ENCODE results near the gene MIP.
A peak's percentile ranks its signal among the peaks of the same experiment; 100 is the strongest.
"Not testable (repeated sequence)": the region's sequence is repeated elsewhere in the genome, so short reads cannot be mapped to it uniquely, and the experiment has no call there.

MIP gene

DNA sequence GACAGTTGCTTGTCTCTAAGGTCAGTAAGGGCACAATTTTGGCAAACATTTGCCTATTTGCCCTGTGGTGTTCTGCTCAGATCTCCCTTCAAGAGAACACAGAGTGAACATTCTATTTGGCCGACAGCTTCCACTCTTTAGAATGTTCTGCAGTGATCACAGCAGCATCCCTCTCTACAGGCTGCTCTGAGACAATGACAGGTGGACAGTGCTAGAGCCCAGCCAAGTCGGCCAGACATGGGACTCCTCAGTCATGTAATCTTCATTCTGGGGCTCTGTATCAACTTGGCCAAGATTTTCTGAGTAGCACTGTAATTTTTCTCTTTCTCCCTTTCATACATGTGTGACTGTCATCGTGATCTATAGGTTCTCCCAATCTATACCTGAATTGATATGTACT is 40.1 kb downstream of the MIP start:
- DNase-seq, result peak in 1 of 10 donors; percentile 8
- intact Hi-C loops (cut with DNase I), result no loop called here

DNA sequence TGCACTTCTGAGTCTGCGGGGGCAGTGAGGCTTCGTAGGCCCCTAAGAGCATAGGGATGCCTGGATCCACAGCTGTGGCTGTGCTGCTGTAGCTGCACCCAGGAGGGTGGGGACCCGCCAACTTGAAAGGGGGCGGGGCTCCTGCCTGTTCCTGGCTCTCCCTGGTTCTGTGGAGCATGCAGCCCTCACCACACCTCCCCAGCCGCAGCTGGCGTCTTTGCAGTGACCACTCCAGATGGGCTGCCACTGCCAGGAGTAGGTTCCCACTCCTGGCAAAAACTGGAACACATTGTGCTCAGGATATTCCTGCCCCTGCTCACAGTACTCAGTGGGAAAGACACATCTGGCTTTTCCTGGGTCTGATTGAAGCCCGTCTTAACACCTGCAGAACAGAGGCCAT is 41.1 kb downstream of the MIP start:
- intact Hi-C loops (cut with DNase I), result no loop called here

DNA sequence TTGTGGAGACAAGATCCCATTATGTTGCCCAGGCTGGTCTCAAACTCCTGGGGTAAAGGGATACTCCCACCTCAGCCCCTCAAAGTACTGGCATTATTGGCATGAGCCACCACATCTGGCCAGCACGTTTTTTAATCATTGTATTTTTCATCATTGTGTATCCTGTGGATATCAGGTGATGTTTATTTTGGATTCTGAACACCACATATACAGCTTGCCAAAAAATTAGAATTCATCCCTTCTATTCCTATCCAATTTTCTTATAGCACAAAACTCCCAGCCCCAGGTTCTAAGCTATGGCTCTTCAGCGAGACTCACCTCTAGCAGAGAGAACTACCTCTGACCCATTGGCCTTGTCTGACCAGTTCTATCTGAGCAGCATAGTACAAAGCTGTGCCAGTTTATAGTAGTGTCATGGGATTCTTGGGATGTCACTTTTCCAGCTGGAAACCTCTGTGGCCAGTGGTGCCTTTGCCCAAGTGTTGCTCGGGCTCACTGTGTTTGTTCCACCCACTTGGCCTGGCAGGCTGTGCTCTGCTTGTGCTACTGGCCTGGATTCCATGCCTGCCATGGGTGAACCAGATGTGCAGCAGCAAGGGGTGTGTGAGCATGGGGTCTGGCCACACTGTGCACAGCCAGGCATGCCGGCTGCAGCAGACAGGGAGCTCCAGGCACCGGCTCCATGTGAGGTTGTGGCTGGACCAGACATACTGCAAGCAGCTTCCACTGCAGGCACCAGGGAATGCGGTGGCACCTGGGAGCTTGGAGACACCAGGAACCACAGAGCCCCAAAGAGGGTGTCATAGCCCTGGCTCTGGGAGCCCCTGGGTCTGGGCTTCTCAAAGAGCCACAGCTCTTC is 42.4 kb downstream of the MIP start:
- intact Hi-C loops (cut with DNase I), result no loop called here

More for the DNA sequence above, 41.1 kb downstream of the MIP start:
- peak in 1 of 10 donors; percentile 71 for DNase-seq

DNA sequence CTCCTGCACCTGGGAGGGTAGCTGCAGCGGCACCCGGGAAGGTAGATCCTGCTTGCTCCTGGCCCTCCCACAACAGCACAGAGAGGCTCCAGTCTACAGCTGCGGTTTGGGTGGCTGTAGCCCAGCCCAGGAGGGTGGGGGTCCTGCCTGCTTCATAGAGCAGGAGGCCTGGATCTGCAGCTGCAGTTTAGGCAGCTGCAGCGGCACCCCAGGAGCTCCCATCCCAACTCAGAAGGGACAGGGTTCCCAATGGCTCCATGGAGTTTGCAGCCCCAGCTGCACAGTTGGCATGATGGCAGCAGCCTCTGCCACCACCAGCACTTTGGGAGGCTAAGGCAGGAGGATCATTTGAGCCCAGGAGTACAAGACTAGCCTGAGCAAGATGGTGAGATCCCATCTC is 43.7 kb downstream of the MIP start:
- intact Hi-C loops (cut with DNase I), result no loop called here
- DNase-seq, result peak in 1 of 10 donors; percentile 66

More for the DNA sequence above, 42.4 kb downstream of the MIP start:
- peak in 1 of 10 donors; percentile 59 for DNase-seq

DNA sequence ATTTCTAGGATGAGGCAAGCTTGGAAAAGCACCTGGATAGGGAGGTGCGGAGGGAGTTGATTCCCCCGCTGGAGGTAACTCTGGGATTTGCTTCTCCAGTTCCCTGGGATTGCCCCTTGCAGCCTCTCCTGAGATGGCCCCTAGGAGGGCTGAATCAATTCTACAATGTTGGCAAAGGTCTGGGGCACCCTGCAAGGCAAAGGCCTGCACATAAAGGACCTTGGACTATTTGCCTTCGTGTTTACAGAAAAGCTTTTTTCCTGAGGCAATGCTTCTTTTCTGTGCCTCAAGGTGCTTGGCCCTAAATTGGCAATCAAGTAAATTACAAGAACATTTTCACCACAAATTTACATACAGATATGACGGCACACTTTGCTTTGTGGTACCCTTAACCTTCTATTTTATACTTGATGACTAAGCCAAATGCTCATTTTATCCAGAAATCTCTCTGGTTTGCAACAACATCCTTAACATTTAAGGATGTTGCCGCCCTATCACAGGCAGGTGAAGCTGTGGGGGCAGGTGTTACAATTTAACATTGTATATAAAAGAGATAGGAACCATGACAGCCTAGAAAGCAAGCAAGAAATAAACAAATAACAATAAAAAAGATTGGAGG is 45.5 kb downstream of the MIP start:
- no peak for DNase-seq

DNA sequence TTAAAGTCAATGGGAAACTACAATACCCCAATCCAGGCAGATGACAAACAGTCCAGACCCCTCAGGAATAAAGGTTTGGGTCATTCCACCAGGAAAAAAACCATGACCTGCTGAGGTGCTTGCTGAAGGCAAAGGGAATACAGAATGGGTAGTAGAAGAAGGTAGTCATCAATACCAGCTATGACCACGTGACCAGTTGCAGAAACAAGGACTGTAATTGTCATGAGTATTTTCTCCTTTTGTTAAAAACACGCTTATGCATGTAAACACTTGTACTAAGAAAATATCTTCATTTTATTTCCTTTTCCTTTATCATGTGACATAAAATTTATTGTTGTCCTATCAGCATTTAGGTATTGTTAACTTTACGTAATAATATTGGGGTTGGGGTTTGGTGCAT is 50.2 kb downstream of the MIP start:
- intact Hi-C loops (cut with DNase I), result not testable (repeated sequence)

More for the DNA sequence above, 45.5 kb downstream of the MIP start:
- intact Hi-C loops (cut with DNase I), result no loop called here

DNA sequence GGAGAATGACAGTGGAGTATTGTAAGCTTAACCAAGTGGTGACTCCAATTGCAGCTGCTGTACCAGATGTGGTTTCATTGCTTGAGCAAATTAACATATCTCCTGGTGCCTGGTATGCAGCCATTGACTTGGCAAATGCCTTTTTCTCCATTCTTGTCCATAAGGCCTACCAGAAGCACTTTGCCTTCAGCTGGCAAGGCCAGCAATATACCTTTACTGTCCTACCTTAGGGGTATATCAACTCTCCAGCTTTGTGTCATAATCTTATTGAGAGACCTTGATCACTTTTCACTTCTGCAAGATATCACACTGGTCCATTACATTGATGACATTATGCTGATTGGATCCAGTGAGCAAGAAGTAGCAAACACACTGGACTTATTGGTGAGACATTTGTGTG is 52.8 kb downstream of the MIP start:
- intact Hi-C loops (cut with DNase I); DNase-seq: not testable (repeated sequence)

More for the DNA sequence above, 50.2 kb downstream of the MIP start:
- not testable (repeated sequence) for DNase-seq

DNA sequence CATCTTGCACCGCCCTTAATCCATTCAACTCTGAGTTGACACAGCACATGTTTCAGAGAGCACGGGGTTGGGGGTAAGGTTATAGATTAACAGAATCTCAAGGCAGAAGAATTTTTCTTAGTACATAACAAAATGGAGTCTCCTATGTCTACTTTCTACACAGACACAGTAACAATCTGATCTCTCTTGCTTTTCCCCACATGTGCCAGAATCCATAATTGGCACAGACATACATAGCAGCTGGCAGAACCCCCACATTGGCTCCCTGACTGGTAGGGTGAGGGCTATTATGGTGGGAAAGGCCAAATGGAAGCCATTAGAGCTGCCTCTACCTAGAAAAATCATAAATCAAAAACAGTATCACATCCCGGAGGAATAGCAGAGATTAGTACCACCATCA is 53.3 kb downstream of the MIP start:
- DNase-seq; intact Hi-C loops (cut with DNase I): not testable (repeated sequence)

Data from posterior cingulate gyrus (tissue), 11 donors.